ENCODE results near the gene ROCK2.

The ROCK2 gene

GRCh38 chr2:11343650-11344341 is 640 bp downstream of the ROCK2 start:
- ChIA-PET POLR2A (ENCODE audit: low non-redundant PET) (interaction anchor here (0.6 to 0.7 kb wide), 2 partner anchors 8 to 173 kb away, joined by 3 to 4 read pairs; no protein-coding TSS in a partner anchor), CTCF (interaction anchor here (0.9 to 1.0 kb wide), 2 partner anchors 10 to 24 kb away, joined by 3 read pairs; no protein-coding TSS in a partner anchor)
- TF ChIP-seq CTCF (conservative IDR thresholded peaks at IDR 0.05; ENCODE audit: low read depth) = no peak
- peak overlapping the region; percentile 100 for H3K27ac ChIP-seq
- DNase-seq (ENCODE audit: low spot score) = peak; percentile 23

GRCh38 chr2:11343368-11343649 is 1.1 kb downstream of the ROCK2 start:
- H3K27ac ChIP-seq = peak overlapping the region; percentile 100
- DNase-seq (ENCODE audit: low spot score) = no peak
- no peak for TF ChIP-seq CTCF (conservative IDR thresholded peaks at IDR 0.05; ENCODE audit: low read depth)
- CTCF ChIA-PET = interaction anchor here (1.0 kb wide), 1 partner anchor 10 kb away, joined by 3 read pairs; no protein-coding TSS in a partner anchor
- POLR2A ChIA-PET (ENCODE audit: low non-redundant PET) = interaction anchor here (0.7 kb wide), 1 partner anchor 173 kb away, joined by 3 read pairs; no protein-coding TSS in a partner anchor

- peak; percentile 38 for DNase-seq (ENCODE audit: low spot score)
- TF ChIP-seq CTCF (conservative IDR thresholded peaks at IDR 0.05; ENCODE audit: low read depth) = no peak
- ChIA-PET POLR2A (ENCODE audit: low non-redundant PET) (interaction anchor here (0.5 kb wide), 1 partner anchor 210 kb away, joined by 3 read pairs; a partner anchor contains a TSS), CTCF (interaction anchor here (0.8 kb wide), 1 partner anchor 20 kb away, joined by 4 read pairs; no protein-coding TSS in a partner anchor)
- H3K27ac ChIP-seq = peak overlapping the region; percentile 100; the same call in 1 of the 2 replicates
Observed at GRCh38 chr2:11342551-11343367, 1.7 kb downstream of the ROCK2 start.

- ChIA-PET POLR2A (ENCODE audit: low non-redundant PET) (no interaction called here), CTCF (interaction anchor here (0.6 kb wide), 1 partner anchor 13 kb away, joined by 3 read pairs; no protein-coding TSS in a partner anchor)
- TF ChIP-seq CTCF (conservative IDR thresholded peaks at IDR 0.05; ENCODE audit: low read depth) = no peak
- H3K27ac ChIP-seq = no peak overlapping the region
- DNase-seq (ENCODE audit: low spot score) = no peak
Observed at GRCh38 chr2:11340717-11341116, 3.7 kb downstream of the ROCK2 start.

DNA sequence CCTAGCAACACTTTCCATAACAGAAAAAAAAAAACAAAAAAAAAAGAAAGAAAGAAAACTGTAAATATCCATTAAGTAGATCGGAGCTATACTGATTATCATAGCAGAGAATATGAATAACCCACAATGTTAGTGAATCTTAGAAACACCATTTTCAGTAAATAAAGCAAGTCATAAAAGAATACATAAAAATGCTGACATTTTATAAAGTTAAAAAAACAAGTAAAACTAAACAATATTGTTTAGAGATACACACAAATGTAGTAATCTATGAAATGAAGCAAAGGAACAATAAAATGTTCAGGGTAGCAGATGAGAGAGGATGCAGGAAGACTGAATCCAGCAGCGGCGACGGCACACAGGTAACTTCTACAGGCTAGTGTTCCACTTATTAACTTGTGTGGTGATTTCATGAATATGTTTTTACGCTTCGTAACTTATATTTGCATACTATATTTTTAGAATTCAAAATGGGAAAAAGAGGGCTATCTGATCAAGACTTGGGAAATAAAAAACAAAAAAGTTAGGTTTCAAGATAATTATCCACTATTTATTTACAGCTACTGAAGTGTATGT is 4.8 kb downstream of the ROCK2 start:
- no peak overlapping the region for H3K27ac ChIP-seq
- TF ChIP-seq CTCF (conservative IDR thresholded peaks at IDR 0.05; ENCODE audit: low read depth) = no peak
- no peak for DNase-seq (ENCODE audit: low spot score)
- ChIA-PET CTCF (no interaction called here), POLR2A (ENCODE audit: low non-redundant PET) (no interaction called here)

GRCh38 chr2:11338580-11338979 is 5.9 kb downstream of the ROCK2 start:
- no peak for TF ChIP-seq CTCF (conservative IDR thresholded peaks at IDR 0.05; ENCODE audit: low read depth)
- ChIA-PET POLR2A (ENCODE audit: low non-redundant PET) (no interaction called here), CTCF (interaction anchor here (0.7 kb wide), 1 partner anchor 43 kb away, joined by 3 read pairs; no protein-coding TSS in a partner anchor)
- DNase-seq (ENCODE audit: low spot score) = no peak
- no peak overlapping the region for H3K27ac ChIP-seq
